Rectal smooth muscle tissue (tissue), 1 donor: Measurements from ENCODE around the gene CCDC57.
A peak's percentile ranks its signal among the peaks of the same experiment; 100 is the strongest.

Experiments
- H3K27ac ChIP-seq: one replicate; pipeline ENCODE4 v1.7.0; 2013; ENCODE audit warnings: low read depth, low read length, inconsistent platforms
- H3K27me3 ChIP-seq: one replicate; pipeline ENCODE4 v1.7.0; 2013; ENCODE audit warnings: low read length; ENCODE audit not compliant: control insufficient read depth, insufficient read depth
- H3K36me3 ChIP-seq: one replicate; pipeline ENCODE4 v1.7.0; 2013; ENCODE audit warnings: low read length; ENCODE audit not compliant: control insufficient read depth, insufficient read depth
- H3K4me1 ChIP-seq: one replicate; pipeline ENCODE4 v1.7.0; 2013; ENCODE audit warnings: low read length; ENCODE audit not compliant: control insufficient read depth, insufficient read depth
- H3K4me3 ChIP-seq: one replicate; pipeline ENCODE4 v1.7.0; 2013; ENCODE audit warnings: low read length
- H3K9ac ChIP-seq: one replicate; pipeline ENCODE4 v1.7.0; 2013; ENCODE audit warnings: low read length

Gene CCDC57

DNA sequence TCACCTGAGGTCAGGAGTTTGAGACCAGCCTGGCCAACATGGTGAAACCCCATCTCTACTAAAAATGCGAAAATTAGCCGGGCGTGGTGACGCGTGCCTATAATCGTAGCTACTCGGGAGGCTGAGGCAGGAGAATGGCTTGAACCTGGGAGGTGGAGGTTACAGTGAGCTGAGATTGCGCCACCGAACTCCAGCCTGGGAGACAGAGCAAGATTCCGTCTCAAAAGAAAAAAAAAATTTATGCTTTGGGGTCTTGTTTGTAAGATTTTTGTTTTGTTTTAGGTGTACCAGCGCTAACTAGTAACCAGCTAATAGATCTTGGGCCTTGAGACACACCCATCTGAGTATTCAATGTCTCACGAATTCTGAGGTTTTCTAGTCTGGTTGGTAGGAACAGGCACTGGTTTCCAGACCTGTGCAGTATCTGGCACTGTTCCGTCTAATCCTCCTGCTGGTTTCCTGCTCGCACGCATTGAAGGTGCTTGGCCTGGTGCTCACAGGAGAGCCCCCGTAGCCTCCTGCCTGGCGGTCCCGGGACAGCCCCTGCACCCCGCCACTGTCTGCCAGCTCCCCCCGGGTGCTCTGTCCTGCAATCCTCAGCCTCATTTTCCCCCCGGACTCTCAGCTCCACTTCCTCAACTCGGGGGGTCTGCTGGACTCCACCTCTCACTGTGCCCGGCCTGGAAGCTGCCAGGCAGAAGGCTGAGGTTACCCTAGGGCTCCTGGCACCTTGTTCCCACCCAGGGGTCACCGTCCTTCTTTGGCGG, 136.4 kb downstream of the CCDC57 start:
- Histone ChIP-seq H3K4me1 (no peaks in the 10 kb centered on the region), H3K27ac (no peak overlapping the region)

DNA sequence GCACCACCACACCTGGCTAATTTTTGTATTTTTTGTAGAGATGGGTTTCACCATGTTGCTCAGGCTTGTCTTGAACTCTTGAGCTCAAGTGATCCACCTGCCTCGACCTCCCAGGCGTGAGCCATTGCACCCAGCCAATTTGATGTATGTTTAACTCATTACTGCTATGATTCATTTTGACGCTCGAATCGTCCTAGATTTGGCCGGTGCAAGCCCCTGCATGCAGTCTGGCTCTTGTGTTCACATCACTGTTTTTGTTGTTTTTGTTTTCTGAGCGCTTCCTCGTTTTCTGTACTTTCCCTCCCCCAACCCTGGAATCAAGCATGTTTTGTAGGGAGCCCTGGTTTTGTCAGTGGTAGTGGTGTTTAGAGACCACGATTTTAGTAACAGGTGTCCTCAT, 139.2 kb downstream of the CCDC57 start:
- Histone ChIP-seq H3K27me3 (no peaks in the 10 kb centered on the region), H3K9ac (no peak overlapping the region), H3K4me3 (no peak overlapping the region), H3K36me3 (no peaks in the 10 kb centered on the region), H3K27ac (no peak overlapping the region), H3K4me1 (no peaks in the 10 kb centered on the region)

More for the DNA sequence above, 136.4 kb downstream of the CCDC57 start:
- peaks cover 7% of the 10 kb centered on the region for H3K36me3 ChIP-seq
- no peak overlapping the region for H3K4me3 ChIP-seq
- H3K9ac ChIP-seq, result no peak overlapping the region
- H3K27me3 ChIP-seq, result no peaks in the 10 kb centered on the region

- no peak overlapping the region for H3K27ac ChIP-seq
Measured at GRCh38 chr17:82072827-82073226, 139.8 kb downstream of the CCDC57 start.

GRCh38 chr17:82070611-82071010, 142.0 kb downstream of the CCDC57 start:
- Histone ChIP-seq H3K4me3 (no peak overlapping the region), H3K36me3 (no peaks in the 10 kb centered on the region), H3K27me3 (no peaks in the 10 kb centered on the region)

More at GRCh38 chr17:82072827-82073226, 139.8 kb downstream of the CCDC57 start:
- H3K4me3 ChIP-seq, result no peak overlapping the region
- no peaks in the 10 kb centered on the region for H3K27me3 ChIP-seq
- H3K36me3 ChIP-seq, result no peaks in the 10 kb centered on the region
- H3K9ac ChIP-seq, result no peak overlapping the region
- H3K4me1 ChIP-seq, result no peaks in the 10 kb centered on the region

DNA sequence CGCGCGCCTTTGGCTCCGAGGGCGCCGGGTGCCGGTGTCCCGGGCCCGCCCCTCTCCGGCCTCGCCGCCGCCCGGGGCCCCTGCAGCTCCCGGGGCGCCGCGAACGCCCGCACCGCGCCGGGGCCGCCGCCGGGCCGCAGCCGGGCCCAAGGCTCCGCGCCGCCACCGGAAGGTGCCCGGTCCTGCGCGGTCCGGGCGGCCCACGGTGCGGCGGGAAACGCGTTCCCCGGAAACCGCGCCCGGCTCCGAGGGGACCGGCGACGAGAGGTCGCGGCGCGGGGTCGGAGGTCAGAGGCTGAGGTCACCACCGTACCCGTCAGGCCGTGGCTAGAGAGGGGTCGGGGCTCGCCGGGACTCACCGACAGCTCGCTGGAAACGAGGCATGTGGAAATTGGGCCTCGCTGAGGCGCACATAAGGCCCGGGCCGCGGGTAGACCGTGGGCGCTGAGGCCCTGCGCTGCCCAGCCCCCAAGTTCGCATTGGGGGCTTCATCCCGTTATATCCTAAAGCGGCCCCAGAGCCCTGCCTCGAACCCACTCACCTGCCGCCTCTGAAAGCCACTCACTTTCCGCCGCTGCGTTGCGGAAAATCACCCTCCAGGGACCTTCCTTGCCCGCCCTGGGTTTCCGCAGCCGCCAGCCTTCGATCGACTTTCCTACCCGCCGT, 146.9 kb downstream of the CCDC57 start, which contains the start of gene DUS1L:
TSS of gene DUS1L (minus strand) at position 167 of the 666 bp plus-strand sequence. CDS start 745 bp downstream, outside the sequence.
- peak within 1 kb of the TSS; percentile 80 for H3K9ac ChIP-seq
- H3K36me3 ChIP-seq, result peaks cover 16% of the 10 kb centered on the region
- H3K4me3 ChIP-seq, result peak within 1 kb of the TSS; percentile 88
- peak within 1 kb of the TSS; percentile 92 for H3K27ac ChIP-seq
- H3K4me1 ChIP-seq, result no peaks in the 10 kb centered on the region
- no peaks in the 10 kb centered on the region for H3K27me3 ChIP-seq

More at GRCh38 chr17:82070611-82071010, 142.0 kb downstream of the CCDC57 start:
- Histone ChIP-seq H3K27ac (no peak overlapping the region), H3K9ac (no peak overlapping the region), H3K4me1 (no peaks in the 10 kb centered on the region)

GRCh38 chr17:82065193-82065637, 147.4 kb downstream of the CCDC57 start:
- H3K4me3 ChIP-seq, result peak overlapping the region; percentile 78
- peak overlapping the region; percentile 40 for H3K9ac ChIP-seq
- H3K27ac ChIP-seq, result peak overlapping the region; percentile 68
- peaks cover 18% of the 10 kb centered on the region for H3K36me3 ChIP-seq
- no peaks in the 10 kb centered on the region for H3K4me1 ChIP-seq
- no peaks in the 10 kb centered on the region for H3K27me3 ChIP-seq

DNA sequence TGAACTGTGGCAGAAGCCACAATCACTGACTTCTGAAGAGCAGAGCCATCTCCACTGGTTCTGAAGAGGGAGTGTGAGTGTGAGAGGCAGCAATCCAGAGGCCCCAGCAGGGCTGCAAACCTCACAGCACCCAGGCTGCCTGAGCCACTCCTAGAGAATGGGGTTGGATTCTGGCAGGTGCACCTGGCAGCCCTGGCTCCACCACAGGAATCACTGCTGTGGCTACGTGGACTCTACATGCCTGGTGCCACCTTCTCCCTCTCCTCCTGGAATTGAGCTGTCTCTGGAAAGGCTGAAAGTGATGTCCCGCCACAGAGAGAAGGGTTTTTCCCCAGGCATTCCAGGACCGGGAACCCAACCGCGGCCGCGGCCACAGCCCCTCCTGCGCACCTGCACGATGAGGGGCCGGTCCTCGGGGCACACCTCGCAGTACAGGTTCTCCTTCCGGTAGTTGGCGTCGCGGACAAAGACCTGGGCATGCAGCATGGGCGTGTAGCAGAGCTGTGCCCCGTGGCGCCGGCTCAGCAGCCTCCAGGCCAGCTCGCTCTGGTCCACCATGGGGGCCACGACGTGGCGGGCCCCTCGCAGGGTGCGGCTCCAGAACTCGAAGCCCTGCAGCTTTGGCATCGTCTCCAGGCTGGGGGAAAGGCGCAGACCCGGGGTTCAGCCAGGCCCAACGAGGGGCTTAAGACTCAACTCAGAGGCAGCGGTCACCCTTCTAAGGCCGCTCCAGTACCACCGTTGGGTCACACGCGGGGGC, 148.0 kb downstream of the CCDC57 start:
- H3K9ac ChIP-seq, result peak overlapping the region; percentile 40
- H3K27me3 ChIP-seq, result no peaks in the 10 kb centered on the region
- peak overlapping the region; percentile 78 for H3K4me3 ChIP-seq
- H3K27ac ChIP-seq, result peak overlapping the region; percentile 68
- H3K36me3 ChIP-seq, result peaks cover 18% of the 10 kb centered on the region
- no peaks in the 10 kb centered on the region for H3K4me1 ChIP-seq

GRCh38 chr17:82063424-82064415, 148.9 kb downstream of the CCDC57 start:
- H3K9ac ChIP-seq, result no peak overlapping the region
- H3K27ac ChIP-seq, result no peak overlapping the region
- H3K36me3 ChIP-seq, result peaks cover 18% of the 10 kb centered on the region
- no peaks in the 10 kb centered on the region for H3K27me3 ChIP-seq
- H3K4me3 ChIP-seq, result no peak overlapping the region
- H3K4me1 ChIP-seq, result no peaks in the 10 kb centered on the region

GRCh38 chr17:82062984-82063368, 149.7 kb downstream of the CCDC57 start:
- Histone ChIP-seq H3K27me3 (no peaks in the 10 kb centered on the region), H3K4me1 (no peaks in the 10 kb centered on the region), H3K36me3 (peaks cover 23% of the 10 kb centered on the region), H3K4me3 (no peak overlapping the region), H3K9ac (no peak overlapping the region), H3K27ac (no peak overlapping the region)

GRCh38 chr17:82062076-82062983, 150.3 kb downstream of the CCDC57 start:
- Histone ChIP-seq H3K4me1 (no peaks in the 10 kb centered on the region), H3K27me3 (no peaks in the 10 kb centered on the region), H3K27ac (no peak overlapping the region), H3K36me3 (peaks cover 29% of the 10 kb centered on the region), H3K9ac (no peak overlapping the region), H3K4me3 (no peak overlapping the region)
